HG02938 (cell line): ENCODE measurements around the gene ABLIM2.

ENCODE experiments used
- ATAC-seq: cut with Tn5 transposase; IDR thresholded peaks from one replicate; pipeline ENCODE4 v1.9.1; 2021; ENCODE audit warnings: mild to moderate bottlenecking, moderate library complexity; ENCODE audit not compliant: unreplicated experiment

The ABLIM2 gene

DNA sequence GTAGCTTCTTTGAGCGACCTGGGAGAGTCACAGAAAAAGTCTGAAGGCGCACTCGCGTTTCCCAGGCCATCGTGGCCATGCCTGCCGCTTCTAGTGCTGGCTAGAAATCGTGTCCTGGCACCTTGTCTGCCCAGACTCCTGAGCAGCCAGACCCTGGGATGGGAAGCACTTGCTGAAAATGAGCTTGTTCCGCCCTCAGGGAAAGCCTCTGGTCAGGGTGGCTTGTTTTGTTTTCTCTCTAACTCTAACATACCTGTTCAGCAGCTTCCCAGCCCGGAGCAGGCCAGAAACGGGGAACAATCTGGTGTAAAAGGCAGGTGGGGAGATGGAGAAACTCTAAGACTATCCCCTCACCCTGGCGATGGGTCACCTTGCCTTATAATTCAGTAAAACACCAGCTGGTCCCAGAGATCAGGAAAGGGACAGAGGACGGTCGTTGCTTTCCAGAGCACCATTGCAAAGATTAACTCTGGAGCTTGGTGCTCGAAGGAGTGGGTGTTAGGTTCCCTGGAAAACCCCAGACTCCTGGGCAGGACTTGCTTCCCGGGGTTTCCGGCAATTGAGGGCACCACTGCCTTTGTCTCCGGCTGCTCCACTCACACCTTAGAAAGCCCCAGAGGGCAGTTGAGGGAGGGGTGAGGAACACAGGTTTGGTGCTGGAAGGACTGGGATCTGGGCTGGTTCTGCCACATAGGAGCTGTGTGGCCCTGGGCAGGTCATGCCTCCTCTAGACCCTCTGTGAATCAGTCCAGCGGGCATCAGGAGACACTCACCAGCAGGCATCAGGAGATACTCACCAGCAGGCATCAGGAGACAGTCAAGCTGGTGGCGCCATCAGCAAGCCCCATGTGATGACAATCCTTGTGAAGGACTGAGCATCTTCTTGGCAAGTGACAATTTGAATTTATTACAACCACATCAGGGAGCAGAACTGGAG, 36.0 kb upstream of the ABLIM2 start:
- no peak for ATAC-seq

DNA sequence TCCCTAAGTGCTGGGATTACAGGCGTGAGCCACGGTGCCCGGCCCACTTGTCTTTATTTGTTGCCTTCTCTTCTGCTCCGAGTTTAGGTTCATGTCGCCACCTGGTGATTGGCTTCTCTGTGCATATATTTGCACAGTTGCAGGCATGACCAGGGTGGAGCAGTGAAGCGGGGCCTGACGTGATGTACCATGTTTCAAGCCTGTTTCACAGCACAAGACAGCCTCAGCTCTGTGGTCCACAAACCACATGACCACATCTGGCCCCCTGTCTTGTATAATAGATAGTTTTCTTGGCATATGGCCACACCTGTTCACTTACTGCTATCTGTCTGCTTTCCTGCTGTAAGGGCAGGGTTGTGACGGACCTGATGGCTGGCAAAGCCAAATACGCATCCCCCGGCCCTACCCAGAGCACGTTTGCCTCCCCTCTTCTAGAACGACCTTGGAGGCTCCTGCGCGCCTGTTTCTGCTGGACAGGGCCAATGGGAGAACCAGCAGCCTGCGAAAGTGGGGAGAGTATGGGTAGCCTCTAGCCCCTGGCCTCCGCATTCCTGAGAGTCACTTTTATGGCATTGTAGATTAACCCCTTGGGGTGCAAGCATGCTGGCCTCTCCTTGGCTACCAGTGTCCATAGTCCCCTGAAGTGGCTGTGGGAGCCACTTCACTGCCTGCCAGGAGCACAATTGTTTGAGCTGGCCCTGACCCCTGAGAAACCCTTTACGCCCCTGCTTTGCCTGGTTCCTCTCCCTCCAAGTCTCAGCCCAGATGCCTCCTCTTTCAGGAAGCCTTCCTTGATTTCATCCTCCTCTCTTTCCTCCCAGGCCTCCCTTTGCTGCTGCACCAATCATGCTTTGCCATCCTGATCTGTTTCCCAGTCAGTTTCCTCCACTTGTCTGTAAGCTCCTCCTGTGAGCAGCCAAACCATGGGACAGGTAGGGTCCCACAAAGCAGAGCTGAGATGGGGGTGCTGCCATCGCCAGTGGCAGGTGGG, 34.4 kb upstream of the ABLIM2 start:
- ATAC-seq = peak; percentile 88

DNA sequence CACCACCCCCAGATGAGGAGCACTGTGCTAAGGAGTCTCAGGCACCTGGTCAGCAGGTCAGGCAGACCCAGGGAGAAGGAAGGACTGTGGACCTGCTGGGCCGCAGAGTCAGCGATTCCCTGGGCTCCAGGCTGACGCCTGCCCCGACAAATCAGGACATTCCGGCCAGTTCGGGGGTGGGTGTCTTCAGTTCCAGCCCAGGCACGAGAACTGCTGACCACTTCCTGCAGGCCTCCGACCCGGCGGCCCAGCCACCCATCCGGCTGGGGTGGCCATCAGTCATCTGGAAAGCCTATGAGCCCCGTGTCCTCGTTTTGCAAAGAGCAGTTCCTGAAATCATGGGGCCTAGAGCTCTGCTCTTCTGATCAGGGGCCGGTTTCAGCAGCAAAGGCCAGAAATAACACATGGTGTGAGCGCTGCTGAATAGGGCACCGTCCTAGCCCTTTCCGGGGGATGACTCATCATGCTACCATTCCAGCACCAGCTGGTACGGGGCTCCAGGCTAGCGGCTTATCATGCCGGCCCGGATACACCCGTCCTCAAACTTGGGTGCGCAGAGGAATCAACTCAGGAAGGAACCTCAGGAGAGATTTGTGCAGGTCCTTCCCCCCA, 32.6 kb upstream of the ABLIM2 start:
- ATAC-seq = peak; percentile 37

DNA sequence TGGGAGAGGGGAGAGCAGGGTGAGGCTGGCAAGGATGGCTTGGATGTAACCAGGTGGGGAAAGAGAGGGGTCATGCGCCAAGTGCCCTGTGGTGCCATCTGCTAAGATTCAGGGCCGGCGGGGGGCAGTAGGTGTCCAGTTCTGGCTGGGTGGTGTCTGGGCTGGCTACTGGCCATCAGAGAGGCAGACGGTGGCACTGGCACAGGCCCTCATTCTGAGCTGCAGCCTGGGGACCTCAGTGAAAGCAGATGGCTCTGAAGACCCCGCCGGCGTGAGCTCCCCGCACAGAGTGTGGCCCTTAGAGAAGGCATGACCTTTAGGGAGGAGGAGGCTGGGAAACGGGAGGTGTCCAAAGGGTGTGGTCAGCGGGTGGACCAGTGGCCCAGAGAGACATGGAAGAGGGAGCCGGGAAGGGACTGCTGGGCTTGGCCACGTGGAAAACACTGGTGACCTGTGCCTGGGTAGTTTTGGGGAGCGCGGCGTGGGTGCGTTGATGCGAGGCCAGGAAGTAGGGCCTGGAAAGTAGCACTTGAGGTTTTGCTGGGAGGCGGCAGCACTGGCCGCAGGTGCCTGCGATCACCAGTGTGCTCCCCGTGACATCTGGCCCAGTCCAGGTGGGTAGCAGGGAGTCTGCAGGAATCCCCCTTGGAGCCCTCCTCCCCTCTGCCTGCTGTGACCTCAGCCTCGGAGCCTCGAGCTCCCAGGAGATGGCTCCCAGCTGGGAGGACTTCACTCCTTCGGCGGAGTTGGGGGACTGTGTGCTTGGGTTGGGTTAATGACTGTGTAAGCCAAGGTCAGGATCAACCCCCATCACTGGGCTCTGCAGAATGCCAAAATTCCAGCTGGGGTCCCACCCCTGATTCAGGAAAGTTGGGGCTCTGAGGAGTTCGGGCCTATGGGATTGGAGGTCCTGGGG, 31.2 kb upstream of the ABLIM2 start:
- no peak for ATAC-seq

DNA sequence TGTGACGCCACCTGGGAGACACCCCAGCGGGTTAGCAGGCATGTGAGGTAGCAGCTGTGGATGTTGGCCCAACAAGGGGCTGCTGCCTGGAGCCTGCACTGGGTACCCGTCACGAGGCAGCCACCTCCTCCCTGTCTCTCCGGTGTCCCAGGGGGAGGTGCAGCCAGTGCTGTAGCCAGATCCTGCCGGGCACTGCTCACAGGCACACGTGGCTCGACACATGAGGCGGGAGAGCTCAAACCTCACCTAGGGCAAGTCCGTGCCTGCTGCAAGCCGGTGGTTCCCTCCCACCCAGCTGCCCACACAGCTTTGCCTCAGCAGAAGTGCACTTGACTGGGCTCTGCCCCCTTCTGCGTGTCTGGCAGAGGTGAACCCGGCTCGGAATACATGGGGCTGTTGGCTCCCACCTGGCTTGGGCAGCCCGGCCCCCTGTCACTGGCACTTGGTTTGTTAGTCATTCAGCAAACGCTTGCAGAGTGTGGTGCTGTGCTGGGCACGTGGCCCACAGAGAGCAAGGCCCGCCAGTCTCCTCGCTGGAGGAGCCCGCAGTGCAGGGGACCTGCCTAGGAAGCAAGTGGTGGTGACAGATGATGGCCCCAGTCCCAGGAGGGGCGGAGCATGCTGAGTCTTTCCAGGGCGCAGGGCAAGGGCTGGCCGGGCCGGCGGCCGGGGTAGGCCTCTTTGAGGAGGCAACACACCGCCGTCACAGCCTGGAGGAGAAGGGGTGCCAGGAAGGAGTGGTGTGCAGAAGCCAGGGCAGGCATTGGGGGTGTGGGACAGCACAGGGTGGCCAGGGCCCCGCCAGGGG, 30.3 kb upstream of the ABLIM2 start:
- ATAC-seq = no peak

DNA sequence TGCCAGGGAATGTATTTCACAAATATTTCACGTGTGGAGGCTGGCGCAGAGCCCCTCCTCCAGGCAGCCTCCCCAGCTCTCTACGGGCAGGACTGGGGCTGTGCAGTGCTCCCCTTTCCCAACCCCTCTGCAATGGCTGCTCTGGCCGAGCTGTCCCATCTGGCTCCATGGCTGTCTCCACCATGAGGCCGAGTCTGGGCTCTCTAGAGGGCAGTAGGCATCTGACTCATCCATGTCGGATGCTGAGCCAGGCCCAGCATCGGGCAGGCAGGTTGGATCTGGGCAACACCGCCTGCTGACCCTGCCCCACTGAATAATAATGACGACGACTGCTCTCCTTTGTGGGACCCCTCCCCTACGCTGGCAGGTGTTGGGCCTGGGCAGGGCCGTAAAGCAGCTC, 29.5 kb upstream of the ABLIM2 start:
- no peak for ATAC-seq

DNA sequence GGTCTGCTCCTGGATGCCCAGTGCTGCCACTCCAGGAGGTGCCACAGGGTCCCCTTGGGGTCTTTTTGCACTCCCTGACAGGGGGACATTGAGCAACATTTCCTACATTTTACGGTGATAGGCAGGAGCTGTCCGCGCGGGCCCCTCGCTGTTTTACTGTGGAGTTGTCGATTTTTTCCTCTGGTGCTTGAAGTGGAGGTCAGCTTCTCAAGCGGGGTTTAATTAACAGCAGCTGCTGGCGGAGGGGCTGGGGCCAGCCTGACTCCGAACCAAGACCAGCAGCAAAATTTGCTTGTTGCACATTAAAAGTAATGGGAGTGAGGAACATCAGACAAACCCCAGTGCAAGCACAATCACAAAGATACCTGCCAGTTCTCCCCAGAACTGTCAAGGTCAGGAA, 27.3 kb upstream of the ABLIM2 start:
- ATAC-seq = no peak

DNA sequence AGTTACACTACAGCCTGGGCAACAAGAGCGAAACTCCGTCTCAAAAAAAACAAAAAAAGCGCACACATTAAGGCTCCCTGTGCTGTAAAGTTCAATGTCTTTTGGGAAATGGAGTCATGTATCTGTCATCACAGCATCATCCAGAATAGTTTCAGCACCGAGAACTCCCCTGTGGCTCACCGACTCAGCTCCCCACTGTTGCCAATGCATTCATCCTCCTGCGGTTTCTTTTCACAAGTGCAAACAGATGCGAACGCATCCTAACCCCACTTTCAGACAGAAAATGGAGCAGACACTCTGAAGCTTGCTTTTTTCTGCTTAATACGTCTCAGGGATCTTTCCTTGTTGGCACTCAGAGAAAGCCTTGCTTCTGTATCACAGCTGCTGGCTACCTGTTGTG, 26.7 kb upstream of the ABLIM2 start:
- ATAC-seq = no peak

DNA sequence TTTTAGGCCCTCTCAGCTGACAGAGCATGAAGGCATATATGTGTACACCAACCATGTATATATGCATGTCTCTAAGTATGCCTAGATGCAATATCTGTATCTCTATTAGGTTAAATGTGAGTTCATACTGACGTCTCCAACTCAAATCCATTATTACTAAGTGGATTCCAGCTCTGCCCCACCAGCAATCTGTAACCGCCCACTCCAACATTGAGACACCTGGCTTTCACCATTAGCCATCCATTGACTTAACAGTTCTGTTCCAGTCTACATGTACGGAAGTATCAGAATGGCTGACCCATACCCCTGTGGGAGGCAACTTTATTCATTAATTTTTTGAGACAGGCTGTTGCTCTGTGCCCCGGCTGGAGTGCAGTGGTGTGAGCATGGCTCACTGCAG, 25.4 kb upstream of the ABLIM2 start:
- ATAC-seq = no peak

DNA sequence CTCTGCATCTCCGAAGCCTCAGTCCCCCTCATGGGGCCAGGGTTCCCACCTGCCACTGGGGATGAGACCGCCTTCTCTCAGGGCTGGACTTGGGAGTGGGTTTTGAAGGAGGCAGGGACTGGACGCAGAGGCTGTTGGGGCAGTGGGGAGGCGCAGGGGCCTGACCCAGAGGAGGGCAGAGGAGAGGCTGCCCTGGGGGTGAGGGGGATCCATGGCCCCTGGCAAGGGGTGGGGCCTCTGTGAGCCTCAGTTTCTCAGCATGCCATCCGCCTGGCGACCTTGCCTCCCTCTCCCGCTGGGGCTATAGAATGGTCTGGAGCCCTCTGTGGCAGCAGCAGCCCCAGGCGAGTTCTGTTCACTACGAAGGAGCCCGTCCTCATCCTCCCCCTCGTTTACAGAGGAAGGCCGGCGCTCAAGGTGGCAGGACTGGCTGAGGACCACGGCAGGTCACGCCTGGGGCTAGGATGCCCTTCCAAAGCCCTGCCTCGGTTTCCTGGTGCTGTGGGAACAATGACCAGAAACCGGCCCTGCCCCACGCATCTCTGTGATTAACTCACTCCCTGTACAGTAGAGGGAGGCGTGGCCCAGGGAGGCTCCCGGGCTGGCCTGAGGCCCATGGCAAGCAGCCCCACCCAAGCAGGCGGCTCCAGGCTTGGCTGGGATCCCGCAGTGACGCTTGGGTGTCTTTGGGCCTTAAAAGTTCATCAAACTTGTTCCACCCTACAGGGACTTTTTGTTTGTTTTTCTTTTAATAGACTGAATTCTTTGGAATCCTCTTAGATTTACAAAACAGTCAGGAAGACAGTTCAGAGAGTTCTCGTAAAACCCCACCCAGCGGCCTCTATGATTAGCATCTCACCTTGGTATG, 24.5 kb upstream of the ABLIM2 start:
- no peak for ATAC-seq

DNA sequence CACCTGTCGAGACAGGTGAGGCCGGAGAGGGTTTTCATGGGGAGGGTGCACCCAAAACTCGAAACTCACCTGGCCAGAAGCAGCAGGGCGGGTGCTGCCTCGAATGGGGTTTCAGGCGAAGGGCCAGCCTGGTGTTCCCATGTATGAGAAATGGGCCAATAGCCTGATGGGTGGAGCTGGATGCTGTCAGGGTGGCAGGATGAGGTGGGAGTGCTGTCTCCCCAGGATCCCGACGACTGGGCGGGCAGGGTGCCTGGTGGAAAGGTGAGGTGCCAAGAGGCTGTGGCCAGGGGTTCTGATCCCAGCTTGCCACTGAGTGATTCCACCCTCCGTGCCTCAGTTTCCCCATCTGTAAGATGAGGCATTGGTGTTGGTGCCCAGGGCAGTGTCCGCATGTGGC, 23.7 kb upstream of the ABLIM2 start:
- ATAC-seq = no peak

DNA sequence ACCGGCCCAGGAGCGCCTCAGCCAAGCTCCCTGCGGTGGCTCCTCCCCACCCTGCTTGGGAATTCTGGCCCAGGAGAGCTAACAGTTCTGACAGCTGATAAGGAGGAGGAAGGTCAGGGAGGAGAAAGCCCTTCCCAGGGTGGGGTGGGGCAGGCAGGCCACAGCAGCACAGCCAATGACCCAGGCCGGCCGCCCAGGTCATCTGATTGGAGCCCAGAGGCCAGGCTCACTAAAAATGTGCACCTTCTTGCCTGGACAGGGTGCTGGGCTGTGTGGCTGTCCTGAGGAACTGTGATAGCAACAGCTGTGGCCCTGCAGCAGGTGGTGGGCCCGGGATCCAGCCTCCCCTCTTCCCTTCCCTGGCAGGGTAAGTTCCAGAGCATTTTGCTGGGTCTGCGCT, 23.2 kb upstream of the ABLIM2 start:
- no peak for ATAC-seq

DNA sequence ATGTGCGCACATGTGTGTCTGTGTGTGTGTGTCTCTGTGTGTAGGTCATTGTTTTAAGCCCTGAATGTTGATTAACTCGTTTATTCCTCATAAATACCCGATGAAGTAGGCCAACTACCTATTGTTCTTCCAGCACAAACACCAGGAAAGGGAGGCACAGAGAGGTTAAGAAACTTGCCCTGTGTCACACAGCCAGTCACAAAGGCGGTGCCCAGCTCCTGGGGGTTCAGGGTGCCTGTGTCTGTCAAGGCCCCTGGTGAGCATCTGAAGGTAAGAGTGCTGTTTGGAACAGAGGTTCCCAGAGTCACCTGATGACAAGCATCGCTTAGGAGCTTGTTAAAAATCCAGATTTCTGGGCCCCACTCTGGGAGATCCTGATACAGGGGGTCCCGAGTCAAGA, 22.5 kb upstream of the ABLIM2 start:
- no peak for ATAC-seq

DNA sequence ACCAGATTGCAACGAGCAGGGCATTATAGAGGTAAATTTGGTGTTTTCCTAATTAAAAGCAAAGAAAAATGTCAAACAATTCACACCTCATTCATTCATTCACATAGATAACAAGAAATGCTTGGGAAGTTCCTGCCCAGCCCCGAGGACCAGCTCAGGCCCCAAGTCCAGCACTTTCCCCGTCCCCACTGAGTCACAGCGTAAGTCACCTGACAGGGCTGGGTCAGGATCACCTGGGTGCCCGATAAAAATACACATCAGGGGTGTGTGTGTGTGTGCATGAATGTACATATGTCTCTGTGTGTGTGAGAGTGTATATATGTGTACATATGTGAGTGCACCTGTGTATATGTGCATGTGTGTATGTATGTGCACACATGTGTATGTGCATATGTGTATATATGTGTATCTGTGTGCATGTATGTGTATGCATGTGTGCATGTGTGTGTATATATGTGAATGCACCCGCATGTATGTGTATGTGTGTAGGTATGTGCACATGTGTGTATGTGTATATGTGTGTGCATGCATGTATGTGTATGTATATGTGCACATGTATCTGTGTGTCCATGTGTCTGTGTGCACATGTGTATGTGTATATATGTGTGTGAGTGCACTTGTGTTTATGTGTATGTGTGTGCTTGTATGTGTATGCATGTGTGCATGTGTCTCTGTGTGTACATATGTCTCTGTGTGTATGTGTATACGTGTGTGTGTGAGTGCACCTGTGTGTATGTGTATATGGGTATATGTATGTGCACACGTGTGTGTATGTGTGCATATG, 21.9 kb upstream of the ABLIM2 start:
- ATAC-seq = no peak

DNA sequence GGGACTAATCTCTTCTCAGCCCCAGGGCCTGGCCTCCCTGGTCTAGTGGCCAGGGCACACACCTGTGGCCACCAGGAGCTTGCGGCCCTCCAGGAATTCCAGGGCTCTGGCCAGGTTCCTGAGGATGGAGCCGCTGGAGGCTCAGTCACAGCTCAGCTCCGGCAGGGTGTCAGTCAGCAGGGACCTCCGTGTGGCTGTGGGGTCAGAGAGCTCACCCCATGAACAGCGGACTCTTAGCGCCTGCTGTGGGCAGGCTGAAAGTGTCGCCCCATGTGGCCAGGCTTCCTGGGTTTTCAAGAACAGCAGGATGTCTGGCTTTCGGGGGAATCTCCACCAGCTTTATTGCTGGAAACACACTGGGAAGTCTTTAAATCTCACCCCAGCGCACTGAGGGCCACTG, 21.2 kb upstream of the ABLIM2 start:
- no peak for ATAC-seq

DNA sequence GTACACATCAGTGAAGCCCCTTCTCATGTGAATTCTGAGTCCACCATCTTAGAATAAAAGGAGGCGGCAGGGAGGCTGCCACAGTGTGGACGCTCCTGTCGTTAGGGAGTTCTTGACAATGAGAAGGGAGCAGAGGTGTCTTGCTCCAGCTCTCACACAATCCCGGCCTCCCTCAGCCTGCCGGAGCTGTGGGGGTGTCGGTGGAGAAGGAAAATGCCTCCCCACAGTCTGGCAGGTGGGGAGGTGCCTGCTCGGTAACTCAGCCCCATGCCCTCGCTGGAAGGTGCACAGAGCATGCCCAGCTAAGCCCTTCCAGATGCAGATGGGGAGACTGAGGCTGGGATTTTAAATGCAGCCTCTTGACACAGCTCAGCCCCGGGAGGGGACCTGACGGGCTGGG, 20.5 kb upstream of the ABLIM2 start:
- no peak for ATAC-seq

DNA sequence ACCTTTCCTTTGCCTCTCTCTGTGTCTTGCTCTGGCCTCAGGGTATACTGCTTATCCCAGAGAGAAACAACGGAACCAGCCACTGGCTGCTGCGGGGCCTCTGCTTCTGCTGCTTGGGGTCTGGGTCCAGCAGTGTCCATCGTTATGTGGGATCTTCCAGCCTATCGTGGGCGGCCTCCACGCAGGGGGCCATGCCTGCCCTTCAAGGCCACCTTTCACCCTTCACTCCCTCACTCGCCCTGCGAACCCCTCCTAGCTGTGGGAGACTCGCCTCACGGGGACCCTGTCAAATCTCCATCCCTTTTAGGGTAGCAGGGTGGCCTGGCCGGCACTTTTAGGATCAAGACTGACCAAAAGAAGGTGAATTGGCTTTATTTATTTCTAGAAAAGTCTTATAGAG, 19.3 kb upstream of the ABLIM2 start:
- no peak for ATAC-seq

DNA sequence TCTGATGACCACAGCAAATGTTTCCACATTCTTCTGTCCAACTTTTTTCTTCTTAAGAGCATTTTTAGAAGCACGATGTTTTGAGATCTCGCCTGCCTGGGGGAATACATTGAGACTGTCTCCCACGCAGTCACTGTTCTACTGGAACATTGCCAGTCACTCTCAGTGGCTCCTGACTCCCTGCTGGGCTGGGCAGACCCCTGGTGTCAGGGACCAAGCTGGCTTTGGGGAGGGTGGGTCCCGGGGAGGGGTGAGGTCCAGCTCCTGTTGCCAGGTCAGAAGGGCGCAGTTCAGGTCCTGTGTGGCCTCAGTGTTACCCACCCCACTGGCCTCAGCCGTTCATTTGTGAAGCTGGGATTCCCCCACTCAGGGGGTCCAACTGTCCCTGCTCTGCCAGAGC, 18.9 kb upstream of the ABLIM2 start:
- no peak for ATAC-seq
